PC-9 (cell line): ENCODE data around the gene STC2.

Experiments used
- CTCF ChIP-seq: fragments of 200-600 bp; sonication (generic); conservative IDR thresholded peaks from 2 replicates; pipeline ENCODE4 v1.6.1; 2017; ENCODE audit warnings: mixed run types, antibody characterized with exemption, mild to moderate bottlenecking, moderate library complexity
- EZH2 ChIP-seq: fragments of 200-600 bp; sonication (generic); IDR thresholded peaks from 2 replicates; pipeline ENCODE4 v1.8.0; 2017; ENCODE audit warnings: antibody characterized with exemption, low read depth

GRCh38 chr5:173298213-173298926 is 29.8 kb downstream of the STC2 start:
- no peak for TF ChIP-seq CTCF
- TF ChIP-seq EZH2: no peak
